Measurements from ENCODE around the gene BCAS4. TPM values are rescaled to one million over a fixed set of nuclear protein-coding genes. Genes with fewer than 3 reads are reported as not detected.
"Not testable (repeated sequence)": the region's sequence is repeated elsewhere in the genome, so short reads cannot be mapped to it uniquely, and the experiment has no call there.

BCAS4 gene
- total RNA-seq, 1 donor from 2014 or later = 7.6 TPM

DNA sequence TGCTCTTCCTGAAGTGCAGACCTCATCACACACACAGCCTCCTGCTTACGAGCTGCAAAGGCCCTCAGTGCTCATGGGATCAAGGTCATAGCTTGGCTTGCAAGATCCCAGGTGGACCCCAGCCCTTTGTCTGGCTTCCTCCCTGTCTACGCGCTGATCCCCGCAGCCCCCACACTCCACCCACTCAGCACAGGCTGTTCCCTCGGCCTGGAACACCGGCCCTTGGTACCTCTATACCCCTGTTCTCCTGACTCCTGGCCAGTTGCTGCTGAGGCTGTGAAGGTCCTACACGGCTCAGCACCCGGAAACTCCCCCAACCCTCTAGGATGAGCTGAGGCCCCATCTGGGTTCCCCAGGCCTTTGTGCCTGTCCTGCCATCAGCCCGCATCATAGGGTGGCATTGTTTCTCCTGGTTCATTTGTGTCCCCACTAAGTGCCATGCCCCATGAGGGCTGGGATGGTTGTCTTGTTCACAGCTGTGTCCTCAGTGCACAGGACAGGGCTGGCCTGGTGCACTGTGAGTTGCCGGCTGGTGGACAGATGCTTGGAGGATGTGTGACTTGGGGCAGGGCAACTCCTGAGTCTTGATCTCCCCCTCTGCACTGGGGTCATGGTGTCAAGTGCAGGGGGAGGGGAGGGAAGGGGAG, 79.4 kb downstream of the BCAS4 start:
- intact Hi-C loops (cut with micrococcal nuclease) = no loop called here

DNA sequence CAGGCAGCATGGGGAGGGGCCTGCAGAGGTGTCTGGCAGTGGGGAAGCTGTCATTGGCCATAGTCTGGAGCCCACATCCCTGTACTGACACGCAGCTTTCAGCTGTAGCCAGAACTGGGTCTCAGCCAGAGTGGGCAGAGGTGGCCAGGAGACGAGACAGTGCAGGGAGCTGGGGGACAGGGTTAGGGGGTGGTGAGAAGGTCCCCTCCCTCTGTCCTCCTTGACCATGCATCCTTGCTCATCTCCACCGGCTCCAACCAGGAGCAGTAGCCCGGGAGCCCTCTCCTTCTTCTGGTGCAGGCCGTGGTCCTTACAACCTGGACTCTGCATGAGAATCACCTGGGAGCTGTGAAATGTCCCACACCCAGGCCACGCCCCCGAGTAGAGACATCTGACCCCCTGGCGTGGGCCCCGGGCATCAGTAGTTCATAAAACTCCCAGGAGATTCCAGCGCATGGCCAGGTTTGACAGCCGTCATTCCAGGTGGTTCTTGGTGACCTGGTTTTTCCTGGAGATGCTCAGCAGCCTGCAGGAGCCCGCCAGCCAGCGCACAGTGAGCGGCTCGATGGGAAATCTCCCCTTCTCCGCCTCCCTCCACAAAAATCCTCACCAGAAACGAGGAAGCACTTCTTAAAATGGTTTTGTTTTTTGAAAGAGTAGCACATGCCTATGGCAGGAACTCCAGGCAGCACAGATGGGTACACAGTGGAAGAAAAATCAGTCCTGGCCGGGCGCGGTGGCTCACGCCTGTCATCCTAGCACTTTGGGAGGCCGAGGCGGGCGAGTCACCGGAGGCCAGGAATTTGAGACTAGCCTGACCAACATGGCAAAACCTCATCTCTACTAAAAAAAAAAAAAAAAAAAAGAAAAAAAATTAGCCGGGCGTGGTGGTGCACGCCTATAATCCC, 80.2 kb downstream of the BCAS4 start:
- intact Hi-C loops (cut with micrococcal nuclease) = no loop called here

DNA sequence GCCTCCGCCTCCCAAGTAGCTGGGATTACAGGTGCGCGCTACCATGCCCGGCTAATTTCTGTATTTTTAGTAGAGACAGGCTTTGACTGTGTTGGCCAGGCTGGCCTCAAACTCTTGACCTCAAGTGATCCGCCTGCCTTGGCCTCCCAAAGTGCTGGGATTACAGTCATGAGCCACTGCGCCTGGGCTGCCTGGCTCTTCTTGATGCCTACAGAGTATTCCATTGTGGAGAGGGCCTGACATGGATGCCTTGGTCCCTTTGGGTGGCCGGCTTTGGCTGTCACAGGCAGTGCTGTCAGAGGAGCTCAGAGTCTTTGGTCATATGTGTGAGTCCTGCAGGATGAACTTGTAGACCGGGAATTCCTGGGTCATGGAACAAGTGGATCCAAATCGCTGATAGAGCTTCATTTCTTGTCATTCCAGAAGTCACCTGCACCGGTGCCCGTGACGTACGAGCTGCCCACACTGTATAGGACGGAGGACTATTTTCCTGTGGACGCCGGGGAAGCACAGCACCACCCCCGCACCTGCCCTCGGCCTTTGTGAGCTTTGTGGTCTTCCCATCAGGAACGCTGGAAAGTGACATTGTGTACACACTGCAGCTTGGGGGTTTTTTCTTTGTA, 81.3 kb downstream of the BCAS4 start:
- intact Hi-C loops (cut with micrococcal nuclease) = no loop called here

DNA sequence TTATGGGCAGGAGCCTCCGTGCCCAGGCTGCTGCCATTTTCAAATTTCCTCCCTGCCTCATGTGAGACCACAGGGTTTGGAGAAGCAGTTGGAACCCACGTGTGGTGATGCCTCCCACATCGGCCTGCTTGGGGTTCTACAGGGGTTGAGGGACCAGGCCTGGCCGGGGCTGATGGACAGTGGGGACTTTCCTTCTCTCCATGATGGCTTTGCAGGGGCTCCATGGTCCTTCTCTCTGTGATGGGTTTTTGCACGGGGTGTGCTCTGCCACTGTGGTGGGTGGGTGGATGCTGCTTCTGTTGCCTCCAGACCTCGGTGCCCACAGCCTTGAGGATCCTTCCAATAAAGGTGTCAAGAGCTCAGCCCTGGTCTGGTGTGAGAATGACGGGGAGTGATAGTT, 82.0 kb downstream of the BCAS4 start:
- intact Hi-C loops (cut with micrococcal nuclease) = no loop called here

GRCh38 chr20:50877232-50877743, 82.4 kb downstream of the BCAS4 start:
- intact Hi-C loops (cut with micrococcal nuclease) = no loop called here

GRCh38 chr20:50879649-50880550, 85.0 kb downstream of the BCAS4 start:
- intact Hi-C loops (cut with micrococcal nuclease) = no loop called here

- intact Hi-C loops (cut with micrococcal nuclease) = not testable (repeated sequence)
Observed at GRCh38 chr20:50881759-50882424, 87.0 kb downstream of the BCAS4 start.

DNA sequence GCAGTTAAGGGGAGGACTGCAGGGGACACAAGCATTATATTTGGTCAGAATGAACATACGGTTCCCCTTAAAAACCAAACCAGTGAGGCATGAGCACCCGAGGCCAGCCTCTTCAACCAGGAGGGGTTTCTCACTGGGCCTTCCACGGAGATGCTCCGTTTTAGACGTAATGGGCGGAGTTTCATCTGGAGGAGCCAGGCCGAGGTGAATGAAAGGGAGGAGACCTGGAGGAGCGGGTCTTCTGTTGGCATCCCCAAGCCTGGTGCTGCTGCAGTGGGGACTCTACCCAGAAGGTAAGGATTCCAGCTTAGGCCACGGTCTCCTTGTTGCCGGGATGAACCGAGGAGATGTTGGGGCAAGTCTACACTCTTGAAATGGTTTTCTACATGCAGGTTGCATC, 89.0 kb downstream of the BCAS4 start:
- intact Hi-C loops (cut with micrococcal nuclease) = no loop called here

GRCh38 chr20:50885068-50885467, 90.2 kb downstream of the BCAS4 start:
- intact Hi-C loops (cut with micrococcal nuclease) = no loop called here

DNA sequence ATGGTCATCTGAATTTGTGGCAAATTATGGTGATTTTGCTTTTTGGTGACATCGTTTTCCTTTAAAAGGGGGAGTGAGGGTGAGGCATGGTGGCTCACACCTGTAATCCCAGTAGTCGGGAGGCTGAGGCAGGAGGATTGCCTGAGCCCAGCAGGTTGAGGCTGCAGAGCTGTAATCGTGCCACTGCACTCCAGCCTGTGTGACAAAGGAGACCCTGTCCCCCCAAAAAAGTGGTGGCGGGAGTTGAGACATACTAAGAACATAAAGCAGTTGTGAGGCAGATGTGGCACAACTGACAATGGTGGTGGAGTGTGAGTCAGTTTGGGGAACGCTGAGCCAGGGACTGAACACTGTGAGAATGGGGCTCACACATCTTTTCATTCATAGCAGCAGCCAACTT, 90.9 kb downstream of the BCAS4 start:
- intact Hi-C loops (cut with micrococcal nuclease) = no loop called here

DNA sequence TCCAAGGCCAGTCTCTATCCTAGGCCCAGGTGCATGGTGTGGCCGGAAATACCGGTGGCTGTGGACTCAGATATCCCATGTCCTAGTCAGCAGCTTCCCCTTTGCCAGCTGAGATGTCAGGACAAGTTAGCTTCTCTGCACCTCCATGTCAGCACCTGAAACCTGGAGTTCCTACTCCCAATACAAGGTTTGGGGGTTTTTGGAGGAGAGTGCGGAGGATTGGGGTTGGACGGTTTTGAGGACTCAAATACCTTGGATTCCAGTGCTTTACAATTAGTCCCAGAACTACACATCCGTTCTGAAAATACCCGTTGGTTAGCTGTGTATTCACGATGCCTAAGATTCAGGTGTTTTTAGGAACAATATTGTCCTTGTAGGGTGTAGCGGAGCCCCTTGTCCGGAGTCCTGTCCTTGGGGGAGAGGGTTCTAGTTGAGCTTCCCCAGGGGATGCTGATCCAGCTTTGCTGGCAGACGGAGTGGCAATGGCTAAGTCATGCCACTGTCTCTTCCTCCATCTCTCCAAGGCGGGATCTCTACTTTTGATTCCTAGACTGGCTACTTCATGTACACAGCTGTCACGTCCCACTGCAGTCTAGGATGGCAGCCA, 91.4 kb downstream of the BCAS4 start:
- intact Hi-C loops (cut with micrococcal nuclease) = no loop called here

DNA sequence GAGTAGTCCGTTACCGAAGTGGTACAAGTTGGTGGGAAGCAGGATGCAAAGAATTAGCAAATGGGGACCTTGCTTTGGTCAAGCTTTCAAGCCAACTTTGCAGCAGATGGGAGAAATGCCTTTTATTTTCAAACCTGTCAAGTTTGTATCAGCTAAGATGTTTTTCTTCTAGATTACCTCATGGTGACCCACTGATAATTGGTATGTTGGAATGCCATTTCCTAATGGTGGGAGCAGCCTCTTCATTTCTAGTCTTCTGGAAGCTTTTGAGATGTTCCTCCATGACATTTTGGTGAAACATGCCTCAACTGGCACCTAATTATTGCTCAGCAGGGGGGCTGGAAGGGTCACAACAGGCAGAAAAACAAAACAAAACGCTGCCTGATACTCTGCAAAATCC, 92.7 kb downstream of the BCAS4 start:
- intact Hi-C loops (cut with micrococcal nuclease) = no loop called here

GRCh38 chr20:50891138-50891537, 96.3 kb downstream of the BCAS4 start:
- intact Hi-C loops (cut with micrococcal nuclease) = no loop called here

GRCh38 chr20:50892394-50892793, 97.5 kb downstream of the BCAS4 start:
- intact Hi-C loops (cut with micrococcal nuclease) = no loop called here

GRCh38 chr20:50893620-50894019, 98.8 kb downstream of the BCAS4 start:
- intact Hi-C loops (cut with micrococcal nuclease) = loop anchor here (2.0 kb wide), 1 partner anchor 35 kb away; no protein-coding TSS in a partner anchor

DNA sequence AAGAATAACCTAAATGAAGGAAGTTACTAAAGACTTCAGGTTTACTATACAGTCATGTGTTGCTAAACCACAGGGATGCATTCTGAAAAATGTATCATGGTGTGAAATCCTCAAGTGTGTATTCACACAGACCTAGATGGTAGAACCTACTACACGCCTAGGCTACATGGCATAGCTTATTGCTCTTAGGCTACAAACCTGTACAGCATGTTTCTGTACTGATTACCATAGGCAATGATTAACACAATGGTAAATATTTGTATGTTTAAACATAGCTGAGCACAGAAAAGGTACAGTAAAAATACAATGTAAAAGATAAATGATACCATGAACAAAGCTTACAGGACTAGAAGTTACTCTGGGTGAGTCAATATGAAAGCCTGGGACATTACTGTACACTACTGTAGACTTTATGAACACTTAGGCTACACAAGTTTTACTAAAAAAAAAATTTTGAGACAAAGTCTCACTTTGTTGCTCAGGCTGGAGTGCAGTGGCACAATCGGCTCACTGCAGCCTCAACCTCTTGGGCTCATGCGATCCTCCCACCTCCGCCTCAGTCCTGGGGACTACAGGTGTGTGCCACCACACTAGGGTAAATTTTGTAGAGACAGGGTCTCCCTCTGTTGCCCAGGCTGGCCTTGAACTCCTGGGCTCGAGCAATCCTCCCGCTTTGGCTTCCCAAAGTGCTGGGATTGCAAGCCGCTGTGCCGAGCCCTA, 100.4 kb downstream of the BCAS4 start:
- intact Hi-C loops (cut with micrococcal nuclease) = loop anchor here (2.0 kb wide), 1 partner anchor 34 kb away; no protein-coding TSS in a partner anchor

- intact Hi-C loops (cut with micrococcal nuclease) = no loop called here
Observed at GRCh38 chr20:50898475-50898874, 103.6 kb downstream of the BCAS4 start.

GRCh38 chr20:50900261-50900660, 105.4 kb downstream of the BCAS4 start:
- intact Hi-C loops (cut with micrococcal nuclease) = no loop called here

DNA sequence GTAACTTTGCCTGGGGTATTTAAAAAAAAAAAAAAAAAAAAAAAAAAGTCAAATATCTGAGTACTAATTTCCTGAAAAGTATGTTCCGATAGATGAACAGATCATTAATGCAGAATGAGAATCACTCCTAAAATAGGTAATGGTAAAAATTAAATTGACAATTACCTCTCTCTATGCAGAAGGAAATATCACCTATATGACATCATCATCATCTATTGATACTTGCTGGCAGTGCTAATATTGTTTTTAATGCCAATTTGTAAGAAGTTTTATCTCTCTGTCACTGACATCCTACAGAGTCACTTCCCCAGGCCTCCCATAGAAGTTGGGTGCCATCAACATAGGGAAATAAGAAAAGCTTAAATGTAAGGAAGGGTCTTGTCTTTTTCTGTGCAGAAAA, 106.4 kb downstream of the BCAS4 start:
- intact Hi-C loops (cut with micrococcal nuclease) = no loop called here

All from T-helper 1 cell treated with Interleukin-12 subunit alpha and Interleukin-12 subunit beta and Interleukin-4 antibody, amounts not matched to agents 30 ng/mL and 1 ng/mL, for 36 hours (primary cell).